Thoracic aorta (tissue), 2 donors: ENCODE measurements around the gene MAML2. TPM values are rescaled to one million over a fixed set of nuclear protein-coding genes. Genes with fewer than 3 reads are reported as not detected.
"Not testable (repeated sequence)": the region's sequence is repeated elsewhere in the genome, so short reads cannot be mapped to it uniquely, and the experiment has no call there.

Experiments used
- ATAC-seq: fragments of 150-250 bp; one replicate; pipeline ENCODE4 v1.8.0; 2017; ENCODE audit warnings: low read depth; ENCODE audit not compliant: insufficient number of reproducible peaks, low FRiP score
- DNase-seq: peaks from one replicate; pipeline ENCODE4 v3.0.0-alpha.2; 2020; ENCODE audit warnings: low spot score
- H3K27ac ChIP-seq, 2 donors: fragments of 200-600 bp; sonication (generic); 1 replicate in 1 of 2; 2 replicates in 1 of 2; pipeline ENCODE4 v1.5.1; 2016; ENCODE audit warnings: mild to moderate bottlenecking in 2 of 2, moderate library complexity in 2 of 2
- H3K27me3 ChIP-seq: fragments of 200-600 bp; sonication (generic); replicated peaks from 2 replicates; pipeline ENCODE4 v1.6.0; 2016; ENCODE audit warnings: mild to moderate bottlenecking; ENCODE audit not compliant: insufficient read depth
- H3K36me3 ChIP-seq: fragments of 200-600 bp; sonication (generic); one replicate; pipeline ENCODE4 v1.5.1; 2016
- H3K4me1 ChIP-seq, 2 donors: fragments of 200-600 bp; sonication (generic); 1 replicate in 1 of 2; 2 replicates in 1 of 2; pipeline versions ENCODE4 v1.5.1 to v1.6.0; 2016; ENCODE audit warnings: low read depth in 2 of 2, mild to moderate bottlenecking in 1 of 2; ENCODE audit not compliant: control insufficient read depth in 1 of 2
- H3K4me3 ChIP-seq: fragments of 200-600 bp; sonication (generic); 2 replicates; pipeline ENCODE4 v1.5.1; 2016; ENCODE audit warnings: mild to moderate bottlenecking
- H3K9me3 ChIP-seq: fragments of 200-600 bp; sonication (generic); 2 replicates; pipeline ENCODE4 v1.5.1; 2016
- CTCF ChIP-seq: fragments of 200-600 bp; sonication (generic); IDR thresholded peaks from one replicate; pipeline ENCODE4 v1.5.1; 2019; ENCODE audit warnings: antibody characterized with exemption
- total RNA-seq, 2 donors: library from RNA; depleted of rRNA; stranded (reverse); fragments of >200 nt; gene quantifications; one replicate each; pipeline versions ENCODE4 v1.1.0 to v1.2.3, GENCODE V29; 2016

Gene MAML2
- total RNA-seq, 2 donors from 2014 or later, result 23.4 to 29.6 TPM

DNA sequence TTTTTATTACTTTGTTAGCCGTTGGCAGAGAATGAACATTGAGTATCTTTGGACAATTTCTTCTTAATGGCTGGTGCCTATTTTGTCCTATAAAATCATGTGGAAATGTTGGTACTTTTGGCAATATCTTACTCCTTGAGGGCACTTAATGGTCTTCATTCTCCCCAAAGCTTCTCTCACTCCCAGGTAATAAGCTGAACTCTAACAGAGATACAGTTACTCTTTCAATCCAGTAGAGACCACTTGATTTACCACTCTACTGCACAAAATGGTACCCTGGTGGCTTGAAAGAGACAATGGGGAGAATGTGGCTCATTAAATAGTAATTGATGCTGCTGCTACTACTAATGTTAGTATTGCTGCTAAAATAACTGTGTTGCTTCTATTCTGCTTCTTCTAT is 53.0 kb downstream of the MAML2 start:
- H3K4me1 ChIP-seq, result peaks cover 10 to 31% of the 10 kb centered on the region in 2 donors
- ATAC-seq, result no peak
- H3K27me3 ChIP-seq, result no peaks in the 10 kb centered on the region
- no peak for DNase-seq
- no peak overlapping the region for H3K27ac ChIP-seq
- H3K36me3 ChIP-seq, result no peaks in the 10 kb centered on the region
- no peak overlapping the region for H3K4me3 ChIP-seq
- TF ChIP-seq CTCF, result no peak
- no peaks in the 10 kb centered on the region for H3K9me3 ChIP-seq

DNA sequence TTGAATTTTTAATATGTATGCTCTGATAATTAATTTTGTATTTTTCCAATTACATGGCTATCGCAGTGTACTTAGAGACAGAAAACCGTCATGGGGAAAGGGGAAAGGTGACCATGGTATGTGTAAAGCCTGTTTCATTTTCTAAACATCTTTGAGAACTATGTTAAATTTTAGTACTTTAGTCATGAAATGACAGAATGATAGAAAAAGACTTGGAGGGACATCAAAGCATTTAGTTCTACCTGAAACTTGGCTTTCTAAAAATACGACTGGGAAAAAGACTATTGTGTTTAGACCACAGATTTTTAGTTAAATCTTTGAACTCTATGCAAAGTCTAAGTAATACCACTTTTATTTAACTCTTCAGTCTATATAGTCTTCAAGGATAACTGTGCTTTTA is 54.1 kb downstream of the MAML2 start:
- no peak for DNase-seq
- H3K4me1 ChIP-seq, result peaks cover 8 to 20% of the 10 kb centered on the region in 2 donors
- no peak overlapping the region for H3K27ac ChIP-seq
- no peaks in the 10 kb centered on the region for H3K9me3 ChIP-seq
- TF ChIP-seq CTCF, result no peak
- no peak overlapping the region for H3K4me3 ChIP-seq
- H3K36me3 ChIP-seq, result no peaks in the 10 kb centered on the region
- no peaks in the 10 kb centered on the region for H3K27me3 ChIP-seq
- no peak for ATAC-seq

DNA sequence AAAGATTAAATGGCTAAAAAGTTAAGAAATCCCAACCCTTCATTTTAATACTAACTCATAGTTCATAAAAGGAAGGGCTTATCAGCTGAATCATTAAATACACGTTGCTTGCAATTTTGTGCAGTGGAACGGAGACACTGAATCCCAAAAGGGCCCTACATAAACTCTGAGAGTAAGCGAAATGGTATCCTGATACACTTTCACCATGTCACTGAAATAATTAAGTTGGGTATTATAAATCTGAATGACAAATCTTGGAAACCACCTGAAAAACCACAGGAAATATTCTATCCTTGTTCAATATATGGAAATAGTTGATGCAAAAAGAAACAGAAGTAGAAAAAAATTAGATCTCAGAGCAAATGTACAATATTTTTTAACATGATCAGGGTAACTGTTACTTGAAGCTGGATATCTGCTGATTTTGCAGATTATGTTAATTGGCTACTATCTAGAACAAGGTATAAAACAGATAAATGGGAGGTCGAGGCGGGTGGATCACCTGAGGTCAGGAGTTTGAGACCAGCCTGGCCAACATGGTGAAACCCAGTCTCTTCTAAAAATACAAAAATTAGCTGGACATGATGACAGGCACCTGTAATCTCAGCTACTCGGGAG is 55.1 kb downstream of the MAML2 start:
- no peaks in the 10 kb centered on the region for H3K9me3 ChIP-seq

DNA sequence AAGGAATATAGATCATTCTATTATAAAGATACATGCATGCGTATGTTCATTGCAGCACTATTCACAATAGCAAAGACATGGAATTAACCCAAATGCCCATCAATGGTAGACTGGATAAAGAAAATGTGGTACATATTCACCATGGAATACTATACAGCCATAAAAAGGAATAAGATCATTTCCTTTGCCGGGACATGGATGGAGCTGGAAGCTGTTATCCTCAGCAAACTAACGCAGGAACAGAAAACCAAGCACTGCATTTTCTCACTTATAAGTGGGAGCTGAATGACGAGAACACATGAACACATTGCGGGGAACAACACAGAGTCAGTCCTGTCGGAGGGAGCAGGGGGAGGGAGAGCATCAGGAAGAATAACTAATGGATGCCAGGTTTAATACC is 57.0 kb downstream of the MAML2 start:
- H3K27ac ChIP-seq, DNase-seq, H3K9me3 ChIP-seq, ATAC-seq, H3K4me3 ChIP-seq, H3K27me3 ChIP-seq, H3K36me3 ChIP-seq: not testable (repeated sequence)
- H3K4me1 ChIP-seq, result peaks cover 0 to 10% of the 10 kb centered on the region in 2 donors

More for the DNA sequence above, 55.1 kb downstream of the MAML2 start:
- H3K4me3 ChIP-seq, result no peak overlapping the region
- no peak overlapping the region for H3K27ac ChIP-seq
- DNase-seq (no peak), ATAC-seq (no peak)
- H3K36me3 ChIP-seq, result no peaks in the 10 kb centered on the region
- no peak for TF ChIP-seq CTCF
- H3K27me3 ChIP-seq, result no peaks in the 10 kb centered on the region
- H3K4me1 ChIP-seq, result peaks cover under 1 to 13% of the 10 kb centered on the region in 2 donors

DNA sequence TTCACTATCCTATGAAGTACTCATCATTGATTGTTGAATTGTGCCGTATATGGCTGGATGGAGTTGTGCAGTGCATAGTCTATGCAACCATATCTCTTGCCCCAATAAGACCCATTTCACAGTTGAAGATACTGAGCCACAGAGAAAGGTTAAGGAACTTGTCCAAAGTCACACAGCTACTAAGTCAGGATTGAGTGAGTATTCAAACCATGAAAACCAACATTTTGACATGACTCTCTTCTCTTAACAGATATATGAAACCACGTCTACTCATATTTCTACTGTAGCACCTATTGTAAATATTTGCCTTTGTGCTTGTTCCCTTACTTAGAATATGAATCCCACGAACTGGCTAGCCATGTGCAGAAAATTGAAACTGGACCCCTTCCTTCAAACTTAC is 58.1 kb downstream of the MAML2 start:
- ATAC-seq, result no peak
- H3K4me3 ChIP-seq, result no peak overlapping the region
- no peaks in the 10 kb centered on the region for H3K9me3 ChIP-seq
- peaks cover 0 to 10% of the 10 kb centered on the region in 2 donors for H3K4me1 ChIP-seq
- no peaks in the 10 kb centered on the region for H3K27me3 ChIP-seq
- TF ChIP-seq CTCF, result no peak
- no peaks in the 10 kb centered on the region for H3K36me3 ChIP-seq
- DNase-seq, result no peak
- no peak overlapping the region for H3K27ac ChIP-seq

DNA sequence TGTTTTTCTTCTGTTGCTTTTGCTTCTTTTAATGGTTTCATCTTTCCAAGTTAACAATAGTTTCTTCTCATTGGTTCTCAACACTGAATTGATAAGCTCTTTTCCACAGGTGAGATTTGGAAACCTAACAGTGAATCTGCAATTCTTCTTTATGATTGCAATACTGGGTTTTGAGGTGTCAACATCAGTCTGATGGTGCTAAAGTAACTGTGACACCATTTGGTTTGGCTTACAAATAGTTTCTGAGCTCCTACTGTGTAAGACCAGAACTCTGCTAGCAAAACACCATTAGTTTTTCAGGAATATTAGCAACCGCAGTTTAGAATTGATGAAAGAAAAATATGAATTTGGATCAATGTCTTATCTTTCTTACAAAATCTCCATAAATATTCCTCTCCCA is 58.6 kb downstream of the MAML2 start:
- H3K4me1 ChIP-seq, result peaks cover 0 to 10% of the 10 kb centered on the region in 2 donors
- TF ChIP-seq CTCF, result no peak
- no peak overlapping the region for H3K27ac ChIP-seq
- H3K36me3 ChIP-seq, result no peaks in the 10 kb centered on the region
- H3K4me3 ChIP-seq, result no peak overlapping the region
- ATAC-seq (no peak), DNase-seq (no peak)
- no peaks in the 10 kb centered on the region for H3K9me3 ChIP-seq
- H3K27me3 ChIP-seq, result no peaks in the 10 kb centered on the region
